ENCODE data around the gene KIF26B. TPM values are rescaled to one million over a fixed set of nuclear protein-coding genes. Genes with fewer than 3 reads are reported as not detected.

The KIF26B gene
- total RNA-seq, 1 experiment from 2014 or later: 2.1 TPM

- no peak for DNase-seq (ENCODE audit: low spot score)
These were observed 17.2 kb downstream of the KIF26B start for GRCh38 chr1:245172026-245172425.

- no peak for DNase-seq (ENCODE audit: low spot score)
These were observed 18.0 kb downstream of the KIF26B start for GRCh38 chr1:245172829-245173228.

- no peak for DNase-seq (ENCODE audit: low spot score)
These were observed 18.8 kb downstream of the KIF26B start for GRCh38 chr1:245173446-245174211.

- DNase-seq (ENCODE audit: low spot score): peak; percentile 77
These were observed 22.5 kb downstream of the KIF26B start for GRCh38 chr1:245177071-245177900.

GRCh38 chr1:245179706-245180105, 24.9 kb downstream of the KIF26B start:
- no peak for DNase-seq (ENCODE audit: low spot score)

- no peak for DNase-seq (ENCODE audit: low spot score)
These were observed 25.8 kb downstream of the KIF26B start for GRCh38 chr1:245180496-245181157.

- DNase-seq (ENCODE audit: low spot score): no peak
These were observed 26.4 kb downstream of the KIF26B start for GRCh38 chr1:245181158-245181517.

- DNase-seq (ENCODE audit: low spot score): no peak
These were observed 27.2 kb downstream of the KIF26B start for GRCh38 chr1:245182028-245182427.

GRCh38 chr1:245183429-245183828, 28.6 kb downstream of the KIF26B start:
- DNase-seq (ENCODE audit: low spot score): no peak

- DNase-seq (ENCODE audit: low spot score): no peak
These were observed 30.0 kb downstream of the KIF26B start for GRCh38 chr1:245184779-245185178.

GRCh38 chr1:245188403-245188802, 33.6 kb downstream of the KIF26B start:
- no peak for DNase-seq (ENCODE audit: low spot score)

GRCh38 chr1:245195398-245195797, 40.6 kb downstream of the KIF26B start:
- DNase-seq (ENCODE audit: low spot score): no peak

- no peak for DNase-seq (ENCODE audit: low spot score)
These were observed 42.3 kb downstream of the KIF26B start for GRCh38 chr1:245197121-245197520.

- no peak for DNase-seq (ENCODE audit: low spot score)
These were observed 43.2 kb downstream of the KIF26B start for GRCh38 chr1:245197911-245198379.

GRCh38 chr1:245198748-245199516, 44.1 kb downstream of the KIF26B start:
- DNase-seq (ENCODE audit: low spot score): no peak

- DNase-seq (ENCODE audit: low spot score): no peak
These were observed 45.4 kb downstream of the KIF26B start for GRCh38 chr1:245200146-245200545.

GRCh38 chr1:245201201-245201600, 46.4 kb downstream of the KIF26B start:
- no peak for DNase-seq (ENCODE audit: low spot score)

GRCh38 chr1:245201827-245202226, 47.0 kb downstream of the KIF26B start:
- DNase-seq (ENCODE audit: low spot score): no peak

- DNase-seq (ENCODE audit: low spot score): no peak
These were observed 50.6 kb downstream of the KIF26B start for GRCh38 chr1:245205396-245205795.

- DNase-seq (ENCODE audit: low spot score): no peak
These were observed 51.1 kb downstream of the KIF26B start for GRCh38 chr1:245205864-245206263.

- DNase-seq (ENCODE audit: low spot score): no peak
These were observed 52.4 kb downstream of the KIF26B start for GRCh38 chr1:245207056-245207638.
